Activated naive CD8-positive, alpha-beta T cell (primary cell): ENCODE data around the gene ARAP1.

Source experiments
- H3K27ac Mint-ChIP-seq: one replicate; pipeline ENCODE4 v1.8.0; 2021; ENCODE audit warnings: mixed read lengths
- H3K27me3 Mint-ChIP-seq: one replicate; pipeline ENCODE4 v1.8.0; 2021; ENCODE audit warnings: mixed read lengths
- H3K36me3 Mint-ChIP-seq: one replicate; pipeline ENCODE4 v1.8.0; 2021; ENCODE audit warnings: mixed read lengths
- H3K4me1 Mint-ChIP-seq: one replicate; pipeline ENCODE4 v1.8.0; 2021; ENCODE audit warnings: low read depth, mixed read lengths
- H3K4me3 Mint-ChIP-seq: one replicate; pipeline ENCODE4 v1.8.0; 2021; ENCODE audit warnings: mild to moderate bottlenecking, mixed read lengths
- H3K9me3 Mint-ChIP-seq: one replicate; pipeline ENCODE4 v1.8.0; 2021; ENCODE audit warnings: low read depth, mixed read lengths

The ARAP1 gene

GRCh38 chr11:72745511-72745910 lies 6.7 kb downstream of the ARAP1 start:
- no peak overlapping the region for H3K27ac Mint-ChIP-seq
- no peak overlapping the region for H3K4me3 Mint-ChIP-seq
- no peaks in the 10 kb centered on the region for H3K36me3 Mint-ChIP-seq
- no peaks in the 10 kb centered on the region for H3K9me3 Mint-ChIP-seq
- H3K4me1 Mint-ChIP-seq = peaks cover 59% of the 10 kb centered on the region
- H3K27me3 Mint-ChIP-seq = no peaks in the 10 kb centered on the region

GRCh38 chr11:72744474-72744873 lies 7.7 kb downstream of the ARAP1 start:
- H3K27ac Mint-ChIP-seq = peak overlapping the region; percentile 90
- H3K4me1 Mint-ChIP-seq = peaks cover 63% of the 10 kb centered on the region
- no peak overlapping the region for H3K4me3 Mint-ChIP-seq
- H3K36me3 Mint-ChIP-seq = no peaks in the 10 kb centered on the region
- H3K27me3 Mint-ChIP-seq = no peaks in the 10 kb centered on the region
- no peaks in the 10 kb centered on the region for H3K9me3 Mint-ChIP-seq

DNA sequence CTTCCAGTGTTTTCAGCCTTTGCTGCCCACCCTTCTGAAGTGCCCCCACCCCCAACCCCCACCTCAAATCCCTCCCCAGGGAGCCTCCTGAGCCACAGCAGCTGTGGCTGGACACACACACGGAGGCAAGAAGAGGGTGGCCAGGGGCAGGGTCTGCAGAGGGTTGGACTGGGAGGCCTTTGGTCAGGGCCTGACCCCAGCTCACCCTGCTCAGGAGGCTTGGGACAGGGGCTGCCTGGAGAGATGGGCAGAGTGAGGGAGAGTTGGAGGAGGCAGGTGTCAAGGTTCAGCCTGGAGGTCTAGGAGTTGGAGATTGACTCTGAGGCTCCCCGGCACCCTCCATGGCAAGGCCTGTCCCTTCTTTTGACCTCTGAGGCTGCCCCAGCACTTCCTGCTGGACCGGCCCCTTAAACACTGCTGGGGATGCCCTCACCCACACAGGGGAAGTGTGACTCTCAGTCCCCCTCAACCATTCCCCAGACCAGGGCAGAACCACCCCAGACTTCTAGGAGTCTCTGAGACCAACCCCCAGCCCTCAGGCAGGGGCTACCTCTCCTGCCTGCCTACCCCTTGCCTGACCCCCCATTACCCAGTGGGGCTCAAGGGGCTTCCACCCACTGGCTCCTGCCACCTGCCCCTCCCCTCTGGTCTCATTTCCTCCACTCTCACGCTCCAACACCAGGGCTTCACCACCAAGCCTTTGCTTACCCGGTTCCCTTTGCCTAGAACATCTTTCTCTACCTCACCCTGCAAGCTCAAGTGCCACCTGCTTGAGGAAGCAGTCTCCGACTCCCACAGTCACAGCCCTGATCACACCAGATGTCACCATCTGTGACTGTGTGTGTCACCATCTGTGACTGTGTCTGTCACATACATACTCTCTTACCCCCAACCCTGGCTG lies 8.6 kb downstream of the ARAP1 start:
- peak overlapping the region; percentile 90 for H3K27ac Mint-ChIP-seq
- no peaks in the 10 kb centered on the region for H3K27me3 Mint-ChIP-seq
- no peaks in the 10 kb centered on the region for H3K9me3 Mint-ChIP-seq
- no peaks in the 10 kb centered on the region for H3K36me3 Mint-ChIP-seq
- H3K4me1 Mint-ChIP-seq = peaks cover 63% of the 10 kb centered on the region
- H3K4me3 Mint-ChIP-seq = peak overlapping the region; percentile 0

GRCh38 chr11:72742513-72743320 lies 9.5 kb downstream of the ARAP1 start:
- Mint-ChIP-seq H3K27me3 (no peaks in the 10 kb centered on the region), H3K36me3 (no peaks in the 10 kb centered on the region), H3K27ac (peak overlapping the region; percentile 64), H3K4me1 (peaks cover 66% of the 10 kb centered on the region), H3K4me3 (no peak overlapping the region), H3K9me3 (no peaks in the 10 kb centered on the region)

- Mint-ChIP-seq H3K9me3 (no peaks in the 10 kb centered on the region), H3K36me3 (no peaks in the 10 kb centered on the region), H3K27ac (peak overlapping the region; percentile 86), H3K27me3 (no peaks in the 10 kb centered on the region), H3K4me1 (peaks cover 71% of the 10 kb centered on the region), H3K4me3 (no peak overlapping the region)
Observed at GRCh38 chr11:72741849-72742512, 10.2 kb downstream of the ARAP1 start.

DNA sequence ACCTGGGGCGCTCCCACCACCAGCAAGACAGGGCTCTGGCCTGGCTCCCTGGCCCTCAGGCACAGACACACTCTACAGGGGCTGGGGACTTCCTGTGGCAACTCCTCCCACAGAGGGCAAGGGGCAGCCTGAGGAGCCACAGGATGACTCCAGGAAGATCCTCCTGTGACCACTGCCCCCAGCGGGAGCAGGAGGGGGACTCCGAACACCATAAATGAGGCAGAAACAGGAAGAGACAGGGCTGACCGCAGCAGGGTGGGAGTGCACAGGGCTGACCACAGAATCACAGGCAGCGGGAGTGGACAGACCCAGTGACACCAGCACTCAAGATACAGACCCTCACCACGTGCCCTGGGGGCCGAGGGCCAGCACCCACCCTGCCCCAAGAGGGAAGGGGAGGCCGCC lies 10.8 kb downstream of the ARAP1 start:
- no peaks in the 10 kb centered on the region for H3K36me3 Mint-ChIP-seq
- H3K4me1 Mint-ChIP-seq = peaks cover 77% of the 10 kb centered on the region
- no peaks in the 10 kb centered on the region for H3K27me3 Mint-ChIP-seq
- H3K4me3 Mint-ChIP-seq = no peak overlapping the region
- H3K27ac Mint-ChIP-seq = peak overlapping the region; percentile 86
- H3K9me3 Mint-ChIP-seq = no peaks in the 10 kb centered on the region

GRCh38 chr11:72740562-72741428 lies 11.4 kb downstream of the ARAP1 start:
- peak overlapping the region; percentile 86 for H3K27ac Mint-ChIP-seq
- H3K9me3 Mint-ChIP-seq = no peaks in the 10 kb centered on the region
- H3K27me3 Mint-ChIP-seq = no peaks in the 10 kb centered on the region
- peaks cover 80% of the 10 kb centered on the region for H3K4me1 Mint-ChIP-seq
- no peaks in the 10 kb centered on the region for H3K36me3 Mint-ChIP-seq
- H3K4me3 Mint-ChIP-seq = no peak overlapping the region

GRCh38 chr11:72740060-72740424 lies 12.2 kb downstream of the ARAP1 start:
- Mint-ChIP-seq H3K27me3 (no peaks in the 10 kb centered on the region), H3K36me3 (no peaks in the 10 kb centered on the region), H3K4me1 (peaks cover 83% of the 10 kb centered on the region), H3K9me3 (no peaks in the 10 kb centered on the region), H3K4me3 (no peak overlapping the region), H3K27ac (peak overlapping the region; percentile 86)

DNA sequence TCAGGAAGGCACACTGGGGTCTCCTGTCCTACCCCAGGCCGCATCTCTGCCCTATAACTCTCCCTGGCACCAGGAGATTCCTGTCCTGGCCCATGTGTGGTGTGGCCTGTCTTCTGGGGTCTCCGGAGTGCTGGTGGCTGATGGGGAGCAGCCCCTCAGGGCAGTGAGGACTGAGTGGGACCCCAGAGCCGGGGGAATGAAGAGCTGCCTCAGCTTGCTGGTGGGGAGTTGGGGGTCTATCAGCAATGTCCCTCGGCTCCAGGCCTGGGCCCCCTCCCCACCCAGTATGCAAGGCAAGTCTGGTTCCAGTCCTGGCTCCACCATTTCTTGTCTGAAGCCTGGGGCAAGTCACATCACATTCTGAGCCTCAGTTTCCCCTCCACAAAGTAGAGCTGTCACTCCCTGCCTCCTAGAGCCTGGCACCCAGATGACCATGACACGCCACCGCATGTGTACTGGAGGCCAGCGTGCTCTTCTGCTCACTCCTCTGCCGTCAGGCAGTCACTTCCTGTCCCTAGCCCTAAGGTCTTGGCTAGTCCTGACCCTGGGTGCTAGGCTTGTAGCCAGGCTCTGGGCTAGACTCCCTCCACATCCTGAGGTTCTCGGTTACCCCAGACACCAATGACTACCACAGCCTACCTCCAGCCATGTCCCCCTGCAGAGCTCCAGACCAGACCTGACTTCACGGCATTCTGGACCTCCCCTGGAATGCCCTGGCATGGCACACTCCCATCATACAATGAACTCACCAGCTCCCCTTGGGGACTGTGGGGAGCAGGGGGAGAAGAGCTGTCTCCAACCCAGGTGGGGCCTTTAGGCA lies 12.8 kb downstream of the ARAP1 start:
- H3K27me3 Mint-ChIP-seq = no peaks in the 10 kb centered on the region
- no peaks in the 10 kb centered on the region for H3K36me3 Mint-ChIP-seq
- H3K4me3 Mint-ChIP-seq = no peak overlapping the region
- H3K4me1 Mint-ChIP-seq = peaks cover 81% of the 10 kb centered on the region
- H3K9me3 Mint-ChIP-seq = no peaks in the 10 kb centered on the region
- H3K27ac Mint-ChIP-seq = peak overlapping the region; percentile 86

- H3K36me3 Mint-ChIP-seq = no peaks in the 10 kb centered on the region
- no peaks in the 10 kb centered on the region for H3K27me3 Mint-ChIP-seq
Observed at GRCh38 chr11:72738199-72739141, 13.7 kb downstream of the ARAP1 start.

DNA sequence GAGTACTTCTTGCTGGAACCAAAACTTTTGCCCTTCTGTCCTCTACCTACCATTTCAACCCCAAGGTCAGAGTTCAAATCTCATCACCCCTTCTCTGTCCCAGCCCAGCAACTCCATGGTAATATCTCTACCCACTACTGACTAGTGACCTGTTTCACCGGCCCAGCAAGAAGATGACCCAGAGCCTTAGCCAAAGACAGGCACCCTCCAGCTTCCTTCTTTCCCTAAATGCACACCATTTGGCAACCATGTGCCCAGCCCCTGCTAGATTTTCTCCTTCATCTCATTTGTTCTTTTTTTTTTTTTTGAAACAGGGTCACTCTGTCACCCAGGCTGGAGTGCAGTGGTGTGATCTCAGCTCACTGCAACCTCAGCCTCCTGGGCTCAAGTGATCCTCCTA lies 14.9 kb downstream of the ARAP1 start:
- peak overlapping the region; percentile 61 for H3K4me3 Mint-ChIP-seq
- peak overlapping the region; percentile 94 for H3K27ac Mint-ChIP-seq
- no peaks in the 10 kb centered on the region for H3K27me3 Mint-ChIP-seq
- H3K4me1 Mint-ChIP-seq = peaks cover 64% of the 10 kb centered on the region
- no peaks in the 10 kb centered on the region for H3K9me3 Mint-ChIP-seq
- H3K36me3 Mint-ChIP-seq = no peaks in the 10 kb centered on the region

More at GRCh38 chr11:72738199-72739141, 13.7 kb downstream of the ARAP1 start:
- H3K4me3 Mint-ChIP-seq = peak overlapping the region; percentile 40
- H3K4me1 Mint-ChIP-seq = peaks cover 71% of the 10 kb centered on the region
- H3K27ac Mint-ChIP-seq = peak overlapping the region; percentile 94
- H3K9me3 Mint-ChIP-seq = no peaks in the 10 kb centered on the region

DNA sequence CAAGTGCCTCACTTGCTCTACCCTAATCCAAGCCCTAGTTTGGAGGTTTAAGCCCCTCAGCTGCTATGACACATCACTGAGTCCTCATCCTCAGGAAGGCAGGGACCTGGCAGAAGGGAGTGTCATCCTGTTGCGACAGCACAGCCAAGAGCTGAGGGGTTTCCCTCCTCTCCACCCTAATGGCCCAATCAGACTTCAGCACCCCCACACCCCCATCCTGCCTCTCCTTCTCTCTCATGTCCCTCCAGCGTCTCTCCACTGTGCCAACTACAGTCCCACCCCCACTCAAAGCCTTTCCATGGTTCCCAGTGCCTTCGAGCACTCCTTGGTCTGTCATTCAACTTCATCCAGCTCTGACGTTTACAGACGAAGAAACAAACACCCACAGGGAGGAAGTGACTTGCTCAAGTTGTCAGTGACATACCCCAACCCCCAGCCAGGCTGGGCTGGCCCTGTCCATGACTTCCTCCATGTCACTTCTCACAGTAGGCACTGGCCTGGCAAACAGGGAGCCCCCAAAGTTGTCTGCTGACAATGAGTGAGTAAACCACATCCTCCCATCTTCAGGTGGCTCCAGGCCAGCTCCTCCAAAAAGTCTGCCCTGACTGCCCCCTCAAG lies 15.6 kb downstream of the ARAP1 start:
- Mint-ChIP-seq H3K27ac (peak overlapping the region; percentile 94), H3K36me3 (no peaks in the 10 kb centered on the region), H3K9me3 (no peaks in the 10 kb centered on the region), H3K27me3 (no peaks in the 10 kb centered on the region), H3K4me3 (peak overlapping the region; percentile 61), H3K4me1 (peaks cover 57% of the 10 kb centered on the region)
